ENCODE results near the gene CAMK4. TPM values are rescaled to one million over a fixed set of nuclear protein-coding genes. Genes with fewer than 3 reads are reported as not detected.
"Not testable (repeated sequence)": the region's sequence is repeated elsewhere in the genome, so short reads cannot be mapped to it uniquely, and the experiment has no call there.

The CAMK4 gene
- total RNA-seq, 1 experiment from 2014 or later: 10.6 TPM

DNA sequence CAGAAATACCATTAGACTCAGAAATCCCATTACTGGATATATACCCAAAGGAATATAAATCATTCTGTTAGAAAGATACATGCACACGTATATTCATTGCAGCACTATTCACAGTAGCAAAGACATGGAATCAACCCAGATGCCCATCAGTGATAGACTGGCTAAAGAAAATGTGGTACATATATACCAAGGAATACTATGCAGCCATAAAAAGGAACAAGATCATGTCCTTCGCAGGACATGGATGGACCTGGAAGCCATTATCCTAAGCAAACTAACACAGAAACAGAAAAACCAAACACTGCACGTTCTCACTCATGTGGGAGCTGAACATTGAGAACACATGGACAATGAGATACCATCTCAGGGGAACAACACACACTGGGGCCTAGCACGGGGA, 33.4 kb downstream of the CAMK4 start:
- CTCF ChIA-PET; H3K4me1 Mint-ChIP-seq; ATAC-seq; H3K36me3 Mint-ChIP-seq; H3K4me3 Mint-ChIP-seq; POLR2A ChIA-PET; H3K27me3 Mint-ChIP-seq (ENCODE audit: low read depth); DNase-seq (ENCODE audit: low spot score); H3K27ac Mint-ChIP-seq: not testable (repeated sequence)
- H3K9me3 Mint-ChIP-seq: peaks cover 14% of the 10 kb centered on the region

DNA sequence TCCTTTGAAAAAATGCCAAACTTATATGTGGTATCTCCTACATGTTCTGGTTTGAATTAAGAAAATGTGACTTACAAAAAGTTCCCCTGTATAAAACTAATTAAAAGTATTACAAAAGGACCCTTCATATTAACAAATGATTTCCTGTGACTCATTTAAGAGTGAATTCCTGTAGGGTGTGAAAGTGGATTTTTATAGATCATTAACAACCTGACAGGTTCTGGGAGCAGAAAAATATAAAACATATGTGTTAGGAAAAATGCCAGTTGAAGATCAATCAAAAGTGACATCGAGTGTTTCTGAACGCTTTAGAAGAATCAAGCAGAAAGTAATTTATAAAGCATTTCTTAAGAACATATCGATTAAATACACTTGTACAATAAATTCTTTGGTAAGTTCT, 35.5 kb downstream of the CAMK4 start:
- H3K9me3 Mint-ChIP-seq: peaks cover 14% of the 10 kb centered on the region
- H3K27me3 Mint-ChIP-seq (ENCODE audit: low read depth): peaks cover 16% of the 10 kb centered on the region
- no peak for DNase-seq (ENCODE audit: low spot score)
- ChIA-PET POLR2A (no interaction called here), CTCF (no interaction called here)
- no peak overlapping the region for H3K4me3 Mint-ChIP-seq
- TF ChIP-seq CREM (CRISPR knock-in tag; IDR thresholded peaks at IDR 0.05) (no peak), JAZF1 (CRISPR knock-in tag; IDR thresholded peaks at IDR 0.05) (no peak), IRF1 (CRISPR knock-in tag; IDR thresholded peaks at IDR 0.05) (no peak), ESRRA (CRISPR knock-in tag; IDR thresholded peaks at IDR 0.05; ENCODE audit: borderline replicate concordance) (no peak), TEAD1 (CRISPR knock-in tag; IDR thresholded peaks at IDR 0.05) (no peak), ETV6 (CRISPR knock-in tag; IDR thresholded peaks at IDR 0.05) (no peak)
- TF ChIP-seq, protein P1, sequence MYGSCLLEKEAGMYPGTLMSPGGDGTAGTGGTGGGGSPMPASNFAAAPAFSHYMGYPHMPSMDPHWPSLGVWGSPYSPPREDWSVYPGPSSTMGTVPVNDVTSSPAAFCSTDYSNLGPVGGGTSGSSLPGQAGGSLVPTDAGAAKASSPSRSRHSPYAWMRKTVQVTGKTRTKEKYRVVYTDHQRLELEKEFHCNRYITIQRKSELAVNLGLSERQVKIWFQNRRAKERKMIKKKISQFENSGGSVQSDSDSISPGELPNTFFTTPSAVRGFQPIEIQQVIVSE (CRISPR knock-in tag; IDR thresholded peaks at IDR 0.05; ENCODE audit: borderline replicate concordance): no peak
- TF ChIP-seq, protein P2, sequence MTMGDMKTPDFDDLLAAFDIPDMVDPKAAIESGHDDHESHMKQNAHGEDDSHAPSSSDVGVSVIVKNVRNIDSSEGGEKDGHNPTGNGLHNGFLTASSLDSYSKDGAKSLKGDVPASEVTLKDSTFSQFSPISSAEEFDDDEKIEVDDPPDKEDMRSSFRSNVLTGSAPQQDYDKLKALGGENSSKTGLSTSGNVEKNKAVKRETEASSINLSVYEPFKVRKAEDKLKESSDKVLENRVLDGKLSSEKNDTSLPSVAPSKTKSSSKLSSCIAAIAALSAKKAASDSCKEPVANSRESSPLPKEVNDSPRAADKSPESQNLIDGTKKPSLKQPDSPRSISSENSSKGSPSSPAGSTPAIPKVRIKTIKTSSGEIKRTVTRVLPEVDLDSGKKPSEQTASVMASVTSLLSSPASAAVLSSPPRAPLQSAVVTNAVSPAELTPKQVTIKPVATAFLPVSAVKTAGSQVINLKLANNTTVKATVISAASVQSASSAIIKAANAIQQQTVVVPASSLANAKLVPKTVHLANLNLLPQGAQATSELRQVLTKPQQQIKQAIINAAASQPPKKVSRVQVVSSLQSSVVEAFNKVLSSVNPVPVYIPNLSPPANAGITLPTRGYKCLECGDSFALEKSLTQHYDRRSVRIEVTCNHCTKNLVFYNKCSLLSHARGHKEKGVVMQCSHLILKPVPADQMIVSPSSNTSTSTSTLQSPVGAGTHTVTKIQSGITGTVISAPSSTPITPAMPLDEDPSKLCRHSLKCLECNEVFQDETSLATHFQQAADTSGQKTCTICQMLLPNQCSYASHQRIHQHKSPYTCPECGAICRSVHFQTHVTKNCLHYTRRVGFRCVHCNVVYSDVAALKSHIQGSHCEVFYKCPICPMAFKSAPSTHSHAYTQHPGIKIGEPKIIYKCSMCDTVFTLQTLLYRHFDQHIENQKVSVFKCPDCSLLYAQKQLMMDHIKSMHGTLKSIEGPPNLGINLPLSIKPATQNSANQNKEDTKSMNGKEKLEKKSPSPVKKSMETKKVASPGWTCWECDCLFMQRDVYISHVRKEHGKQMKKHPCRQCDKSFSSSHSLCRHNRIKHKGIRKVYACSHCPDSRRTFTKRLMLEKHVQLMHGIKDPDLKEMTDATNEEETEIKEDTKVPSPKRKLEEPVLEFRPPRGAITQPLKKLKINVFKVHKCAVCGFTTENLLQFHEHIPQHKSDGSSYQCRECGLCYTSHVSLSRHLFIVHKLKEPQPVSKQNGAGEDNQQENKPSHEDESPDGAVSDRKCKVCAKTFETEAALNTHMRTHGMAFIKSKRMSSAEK (CRISPR knock-in tag; IDR thresholded peaks at IDR 0.05; ENCODE audit: borderline replicate concordance): no peak
- TF ChIP-seq, protein P3, sequence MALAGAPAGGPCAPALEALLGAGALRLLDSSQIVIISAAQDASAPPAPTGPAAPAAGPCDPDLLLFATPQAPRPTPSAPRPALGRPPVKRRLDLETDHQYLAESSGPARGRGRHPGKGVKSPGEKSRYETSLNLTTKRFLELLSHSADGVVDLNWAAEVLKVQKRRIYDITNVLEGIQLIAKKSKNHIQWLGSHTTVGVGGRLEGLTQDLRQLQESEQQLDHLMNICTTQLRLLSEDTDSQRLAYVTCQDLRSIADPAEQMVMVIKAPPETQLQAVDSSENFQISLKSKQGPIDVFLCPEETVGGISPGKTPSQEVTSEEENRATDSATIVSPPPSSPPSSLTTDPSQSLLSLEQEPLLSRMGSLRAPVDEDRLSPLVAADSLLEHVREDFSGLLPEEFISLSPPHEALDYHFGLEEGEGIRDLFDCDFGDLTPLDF (CRISPR knock-in tag; IDR thresholded peaks at IDR 0.05): no peak
- H3K36me3 Mint-ChIP-seq: peaks cover 10% of the 10 kb centered on the region; the same call in 1 of the 2 replicates
- no peaks in the 10 kb centered on the region for H3K4me1 Mint-ChIP-seq
- H3K27ac Mint-ChIP-seq: no peak overlapping the region
- ATAC-seq: no peak

DNA sequence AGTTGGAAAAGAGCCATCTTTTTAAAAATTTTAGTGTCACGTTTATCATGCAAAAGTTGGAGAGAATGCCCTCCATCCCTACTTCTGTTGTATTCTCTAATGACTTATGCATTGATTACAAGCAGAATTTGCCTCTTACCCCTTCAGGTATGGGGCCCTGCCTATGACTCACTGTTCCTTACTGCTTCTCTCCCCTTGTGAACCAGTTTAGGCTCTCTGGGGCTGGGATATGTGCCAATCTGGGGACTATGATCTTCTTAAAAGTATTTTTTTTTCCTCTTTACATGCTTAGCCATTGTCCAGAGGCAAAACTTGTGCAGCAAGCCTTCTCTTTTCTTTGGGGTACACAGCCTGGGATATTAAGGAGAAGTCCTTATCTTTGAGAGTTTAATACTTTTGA, 37.4 kb downstream of the CAMK4 start:
- POLR2A ChIA-PET: interaction anchor here (0.6 kb wide), 1 partner anchor 127 kb away, joined by 3 read pairs; no protein-coding TSS in a partner anchor
- Mint-ChIP-seq H3K4me1 (no peaks in the 10 kb centered on the region), H3K27ac (no peak overlapping the region), H3K4me3 (no peak overlapping the region), H3K27me3 (ENCODE audit: low read depth) (peaks cover 16% of the 10 kb centered on the region), H3K9me3 (peaks cover 14% of the 10 kb centered on the region), H3K36me3 (peaks cover 10% of the 10 kb centered on the region; the same call in 1 of the 2 replicates)
- CTCF ChIA-PET: no interaction called here
- no peak for TF ChIP-seq NR3C1 (CRISPR knock-in tag; conservative IDR thresholded peaks at IDR 0.05; ENCODE audit: low read depth)
- ATAC-seq: no peak
- no peak for DNase-seq (ENCODE audit: low spot score)

DNA sequence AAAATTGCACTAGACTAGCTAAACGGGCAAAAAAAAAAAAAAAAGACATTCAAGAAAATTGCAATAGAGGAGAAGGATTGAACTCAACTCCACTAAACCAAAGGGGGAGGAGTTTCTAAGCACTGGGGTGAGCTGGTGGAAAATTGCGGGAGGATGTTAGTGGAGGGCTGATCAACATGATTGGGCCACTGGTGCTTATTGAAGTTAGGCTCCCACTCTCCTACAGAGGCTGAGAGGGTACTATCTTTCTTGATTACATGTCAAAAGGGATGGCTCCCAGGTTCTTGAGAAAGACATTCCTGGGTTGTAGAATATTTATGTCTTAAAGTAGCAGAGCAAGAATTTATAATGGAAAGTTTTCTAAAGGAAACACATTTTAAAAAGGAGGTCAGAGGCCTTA, 38.0 kb downstream of the CAMK4 start:
- no peak overlapping the region for H3K27ac Mint-ChIP-seq
- H3K4me3 Mint-ChIP-seq: no peak overlapping the region
- ChIA-PET CTCF (interaction anchor here (0.7 kb wide), 1 partner anchor 57 kb away, joined by 4 read pairs; no protein-coding TSS in a partner anchor), POLR2A (interaction anchor here (0.6 kb wide), 1 partner anchor 128 kb away, joined by 3 read pairs; no protein-coding TSS in a partner anchor)
- ATAC-seq (peak; percentile 47; the same call in 1 of the 2 replicates), DNase-seq (ENCODE audit: low spot score) (no peak)
- no peaks in the 10 kb centered on the region for H3K4me1 Mint-ChIP-seq
- peaks cover 16% of the 10 kb centered on the region for H3K27me3 Mint-ChIP-seq (ENCODE audit: low read depth)
- H3K9me3 Mint-ChIP-seq: peaks cover 8% of the 10 kb centered on the region
- H3K36me3 Mint-ChIP-seq: peaks cover 5% of the 10 kb centered on the region; the same call in 1 of the 2 replicates
- TF ChIP-seq NR2C2 (CRISPR knock-in tag; IDR thresholded peaks at IDR 0.05) (no peak), AR (CRISPR knock-in tag; IDR thresholded peaks at IDR 0.05) (no peak), ZNF263 (CRISPR knock-in tag; IDR thresholded peaks at IDR 0.05; ENCODE audit: low read depth) (no peak), ZNF416 (CRISPR knock-in tag; IDR thresholded peaks at IDR 0.05) (no peak), TEAD4 (CRISPR knock-in tag; IDR thresholded peaks at IDR 0.05) (no peak), HMGA2 (CRISPR knock-in tag; IDR thresholded peaks at IDR 0.05) (no peak), SMAD3 (CRISPR knock-in tag; IDR thresholded peaks at IDR 0.05; ENCODE audit: borderline replicate concordance) (no peak)
- TF ChIP-seq, protein P4, sequence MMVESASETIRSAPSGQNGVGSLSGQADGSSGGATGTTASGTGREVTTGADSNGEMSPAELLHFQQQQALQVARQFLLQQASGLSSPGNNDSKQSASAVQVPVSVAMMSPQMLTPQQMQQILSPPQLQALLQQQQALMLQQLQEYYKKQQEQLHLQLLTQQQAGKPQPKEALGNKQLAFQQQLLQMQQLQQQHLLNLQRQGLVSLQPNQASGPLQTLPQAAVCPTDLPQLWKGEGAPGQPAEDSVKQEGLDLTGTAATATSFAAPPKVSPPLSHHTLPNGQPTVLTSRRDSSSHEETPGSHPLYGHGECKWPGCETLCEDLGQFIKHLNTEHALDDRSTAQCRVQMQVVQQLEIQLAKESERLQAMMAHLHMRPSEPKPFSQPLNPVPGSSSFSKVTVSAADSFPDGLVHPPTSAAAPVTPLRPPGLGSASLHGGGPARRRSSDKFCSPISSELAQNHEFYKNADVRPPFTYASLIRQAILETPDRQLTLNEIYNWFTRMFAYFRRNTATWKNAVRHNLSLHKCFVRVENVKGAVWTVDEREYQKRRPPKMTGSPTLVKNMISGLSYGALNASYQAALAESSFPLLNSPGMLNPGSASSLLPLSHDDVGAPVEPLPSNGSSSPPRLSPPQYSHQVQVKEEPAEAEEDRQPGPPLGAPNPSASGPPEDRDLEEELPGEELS (CRISPR knock-in tag; IDR thresholded peaks at IDR 0.05): no peak
